ENCODE results near the gene SOX14.

The SOX14 gene

DNA sequence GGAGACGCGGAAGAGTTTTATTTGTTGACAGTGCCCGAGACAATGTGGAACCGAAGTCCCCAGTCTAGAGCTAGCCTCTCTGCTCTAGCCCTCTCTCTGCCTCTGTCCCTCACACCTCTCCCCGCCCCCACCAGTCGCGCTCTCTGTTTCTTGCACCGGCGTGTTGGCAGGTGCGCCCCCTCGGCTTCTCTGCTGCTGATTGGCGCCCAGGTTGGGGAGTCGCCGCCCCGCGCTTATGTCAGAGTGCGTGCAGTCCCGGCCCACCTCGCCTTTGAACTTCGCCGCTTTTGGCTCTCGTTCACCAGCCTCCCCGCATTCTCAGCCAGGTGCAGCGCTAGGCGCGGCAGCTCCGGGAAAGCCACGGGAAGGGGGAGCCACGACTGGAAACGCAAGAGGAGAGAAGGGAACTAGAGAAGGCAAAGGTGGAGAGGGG is at the start of gene SOX14:
TSS of gene SOX14 (plus strand) at position 315 of the 433 bp plus-strand sequence. CDS start 470 bp downstream, outside the sequence.
- Histone ChIP-seq H3K9me3 (no peaks in the 10 kb centered on the region), H3K27ac (no peak within 1 kb of the TSS), H3K4me3 (ENCODE audit: low read depth in 1 of 2, low read length in 1 of 2) (no peak within 1 kb of the TSS), H3K36me3 (no peaks in the 10 kb centered on the region), H3K4me1 (ENCODE audit: control insufficient read depth in 1 of 2, insufficient read depth in 1 of 2, low read depth in 1 of 2, low read length in 1 of 2) (peaks cover 0 to 2% of the 10 kb centered on the region in 2 experiments), H3K27me3 (peaks cover 98% of the 10 kb centered on the region)
- TF ChIP-seq, protein P1, sequence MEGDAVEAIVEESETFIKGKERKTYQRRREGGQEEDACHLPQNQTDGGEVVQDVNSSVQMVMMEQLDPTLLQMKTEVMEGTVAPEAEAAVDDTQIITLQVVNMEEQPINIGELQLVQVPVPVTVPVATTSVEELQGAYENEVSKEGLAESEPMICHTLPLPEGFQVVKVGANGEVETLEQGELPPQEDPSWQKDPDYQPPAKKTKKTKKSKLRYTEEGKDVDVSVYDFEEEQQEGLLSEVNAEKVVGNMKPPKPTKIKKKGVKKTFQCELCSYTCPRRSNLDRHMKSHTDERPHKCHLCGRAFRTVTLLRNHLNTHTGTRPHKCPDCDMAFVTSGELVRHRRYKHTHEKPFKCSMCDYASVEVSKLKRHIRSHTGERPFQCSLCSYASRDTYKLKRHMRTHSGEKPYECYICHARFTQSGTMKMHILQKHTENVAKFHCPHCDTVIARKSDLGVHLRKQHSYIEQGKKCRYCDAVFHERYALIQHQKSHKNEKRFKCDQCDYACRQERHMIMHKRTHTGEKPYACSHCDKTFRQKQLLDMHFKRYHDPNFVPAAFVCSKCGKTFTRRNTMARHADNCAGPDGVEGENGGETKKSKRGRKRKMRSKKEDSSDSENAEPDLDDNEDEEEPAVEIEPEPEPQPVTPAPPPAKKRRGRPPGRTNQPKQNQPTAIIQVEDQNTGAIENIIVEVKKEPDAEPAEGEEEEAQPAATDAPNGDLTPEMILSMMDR (IDR thresholded peaks at IDR 0.05) = no peak

DNA sequence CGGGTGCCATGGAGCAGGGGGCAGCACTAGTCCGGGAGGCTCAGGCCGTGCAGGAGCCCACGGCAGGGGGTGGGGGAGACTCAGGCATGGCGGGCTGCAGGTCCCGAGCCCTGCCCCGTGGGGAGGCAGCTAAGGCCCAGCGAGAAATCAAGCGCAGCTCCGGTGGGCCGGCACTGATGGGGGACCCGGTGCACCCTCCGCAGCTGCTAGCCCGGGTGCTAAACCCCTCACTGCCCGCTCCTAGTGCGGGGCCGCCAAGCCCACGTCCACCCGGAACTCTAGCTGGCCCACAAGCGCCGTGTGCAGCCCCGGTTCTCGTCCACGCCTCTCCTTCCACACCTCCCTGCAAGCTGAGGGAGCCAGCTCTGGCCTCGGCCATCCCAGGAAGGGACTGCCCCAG is 49.6 kb upstream of the SOX14 start:
- Histone ChIP-seq H3K4me1 (ENCODE audit: control insufficient read depth in 1 of 2, insufficient read depth in 1 of 2, low read depth in 1 of 2, low read length in 1 of 2) (no peaks in the 10 kb centered on the region), H3K27me3 (no peaks in the 10 kb centered on the region)
- TF ChIP-seq, protein P1 (IDR thresholded peaks at IDR 0.05) = no peak

DNA sequence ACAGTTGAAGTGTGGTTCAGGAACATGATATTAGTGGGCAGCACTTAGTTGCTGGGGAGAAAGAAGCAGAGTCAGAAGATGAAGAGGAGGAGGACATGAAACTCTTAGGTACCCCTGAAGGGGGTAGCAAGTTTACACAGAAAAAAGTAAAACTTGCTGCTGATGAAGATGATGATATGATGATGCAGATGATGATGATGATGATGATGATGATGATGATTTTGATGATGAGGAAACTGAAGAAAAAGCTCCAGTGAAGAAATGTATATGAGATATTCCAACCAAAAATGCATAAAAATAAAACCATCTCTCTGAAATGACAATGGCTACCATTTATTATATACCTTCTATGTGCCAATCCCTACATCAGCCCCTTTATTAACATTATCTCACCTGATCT is 39.9 kb upstream of the SOX14 start:
- H3K27me3 ChIP-seq = no peaks in the 10 kb centered on the region
- TF ChIP-seq, protein P1 (IDR thresholded peaks at IDR 0.05) = no peak

More for the DNA sequence above, 49.6 kb upstream of the SOX14 start:
- Histone ChIP-seq H3K4me3 (ENCODE audit: low read depth in 1 of 2, low read length in 1 of 2) (no peak overlapping the region), H3K9me3 (no peaks in the 10 kb centered on the region), H3K27ac (no peak overlapping the region), H3K36me3 (no peaks in the 10 kb centered on the region)

DNA sequence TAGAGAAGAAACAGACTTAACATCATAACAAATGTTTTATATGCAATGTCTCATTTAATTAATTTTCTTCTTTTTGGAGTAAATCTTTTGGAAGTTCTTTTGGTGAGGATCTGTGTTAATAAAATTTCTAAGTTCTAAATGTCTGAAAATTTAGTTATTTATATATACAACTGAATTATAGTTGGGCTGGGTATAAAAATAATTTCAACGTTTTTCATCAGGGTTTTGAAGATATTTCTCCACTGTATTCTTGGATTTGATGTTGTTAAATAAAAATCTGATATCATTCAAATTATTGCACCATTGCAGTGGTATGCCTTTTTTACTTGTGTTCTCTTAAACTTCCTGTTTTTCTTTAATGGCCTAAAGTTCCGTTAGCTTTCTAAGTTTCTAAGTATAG is 26.9 kb upstream of the SOX14 start:
- H3K9me3 ChIP-seq = no peaks in the 10 kb centered on the region
- no peaks in the 10 kb centered on the region for H3K4me1 ChIP-seq (ENCODE audit: control insufficient read depth in 1 of 2, insufficient read depth in 1 of 2, low read depth in 1 of 2, low read length in 1 of 2)
- no peaks in the 10 kb centered on the region for H3K36me3 ChIP-seq
- H3K27me3 ChIP-seq = no peaks in the 10 kb centered on the region
- TF ChIP-seq, protein P1 (IDR thresholded peaks at IDR 0.05) = no peak
- no peak overlapping the region for H3K4me3 ChIP-seq (ENCODE audit: low read depth in 1 of 2, low read length in 1 of 2)
- H3K27ac ChIP-seq = no peak overlapping the region

More for the DNA sequence above, 39.9 kb upstream of the SOX14 start:
- Histone ChIP-seq H3K9me3 (no peaks in the 10 kb centered on the region), H3K4me1 (ENCODE audit: control insufficient read depth in 1 of 2, insufficient read depth in 1 of 2, low read depth in 1 of 2, low read length in 1 of 2) (no peaks in the 10 kb centered on the region), H3K4me3 (ENCODE audit: low read depth in 1 of 2, low read length in 1 of 2) (no peak overlapping the region), H3K36me3 (no peaks in the 10 kb centered on the region), H3K27ac (no peak overlapping the region)

DNA sequence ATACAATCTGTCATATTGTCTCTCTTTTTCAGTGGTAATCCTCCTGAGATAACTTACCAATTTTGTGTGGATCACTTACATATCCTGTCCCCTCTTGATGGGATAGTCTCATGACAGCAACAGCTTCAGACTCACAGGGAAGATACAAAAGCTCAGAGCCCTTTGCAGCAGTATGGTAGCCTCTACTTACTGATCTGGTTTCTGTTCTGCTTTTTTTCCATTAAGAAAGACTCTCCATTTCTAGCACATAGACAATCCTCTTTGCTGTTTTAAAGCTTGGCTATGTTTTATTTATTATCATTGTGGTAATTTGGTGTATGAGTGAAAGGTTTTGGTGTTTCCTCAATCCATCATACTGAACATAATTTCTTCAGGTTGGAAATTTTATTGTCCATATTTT is 25.4 kb upstream of the SOX14 start:
- Histone ChIP-seq H3K36me3 (no peaks in the 10 kb centered on the region), H3K4me1 (ENCODE audit: control insufficient read depth in 1 of 2, insufficient read depth in 1 of 2, low read depth in 1 of 2, low read length in 1 of 2) (no peaks in the 10 kb centered on the region), H3K27me3 (no peaks in the 10 kb centered on the region), H3K27ac (no peak overlapping the region), H3K9me3 (no peaks in the 10 kb centered on the region), H3K4me3 (ENCODE audit: low read depth in 1 of 2, low read length in 1 of 2) (no peak overlapping the region)
- TF ChIP-seq, protein P1 (IDR thresholded peaks at IDR 0.05) = no peak

DNA sequence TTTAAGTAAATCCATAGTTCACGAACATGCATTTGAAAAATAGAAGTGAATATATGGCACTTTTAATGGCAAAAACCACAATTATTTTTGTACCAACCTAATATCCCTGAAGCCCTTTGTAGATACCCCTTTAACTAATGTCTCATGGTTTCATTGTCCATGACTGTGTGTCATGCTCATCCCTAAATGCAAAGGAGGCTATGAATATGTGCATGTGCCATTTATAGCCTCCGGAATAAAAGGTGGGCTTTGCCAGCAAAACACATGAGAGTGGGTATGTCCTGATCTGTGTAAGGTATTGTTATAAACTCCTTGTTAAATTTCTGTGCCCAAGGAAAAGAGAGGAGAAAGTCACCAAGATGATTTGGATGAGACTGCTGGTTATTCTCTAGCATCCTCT is 20.5 kb upstream of the SOX14 start:
- Histone ChIP-seq H3K27me3 (no peaks in the 10 kb centered on the region), H3K4me1 (ENCODE audit: control insufficient read depth in 1 of 2, insufficient read depth in 1 of 2, low read depth in 1 of 2, low read length in 1 of 2) (no peaks in the 10 kb centered on the region)

More for the DNA sequence above, 20.5 kb upstream of the SOX14 start:
- TF ChIP-seq, protein P1 (IDR thresholded peaks at IDR 0.05) = no peak
- Histone ChIP-seq H3K9me3 (no peaks in the 10 kb centered on the region), H3K4me3 (ENCODE audit: low read depth in 1 of 2, low read length in 1 of 2) (no peak overlapping the region), H3K36me3 (no peaks in the 10 kb centered on the region), H3K27ac (no peak overlapping the region)
